ENCODE data around the gene ZNF679.
"Not testable (repeated sequence)": the region's sequence is repeated elsewhere in the genome, so short reads cannot be mapped to it uniquely, and the experiment has no call there.

DNA sequence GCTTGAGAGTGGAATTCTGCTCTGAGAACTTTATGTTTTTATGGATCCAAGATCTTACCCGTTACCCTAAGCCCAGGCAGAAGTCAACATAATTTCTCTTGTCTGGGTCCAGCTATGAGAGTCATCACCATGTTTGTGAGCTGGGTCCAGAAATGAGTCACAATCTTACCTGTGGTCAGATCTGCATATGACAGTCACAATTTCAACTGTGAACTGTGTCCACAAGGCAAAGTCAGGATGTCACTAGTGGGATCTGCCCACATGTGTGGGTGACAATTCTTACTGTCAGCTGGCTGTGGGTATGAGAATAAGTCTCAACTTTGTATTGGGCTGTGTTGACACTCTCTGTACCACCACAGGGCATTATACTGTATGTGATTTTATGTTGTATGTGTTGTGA is 69.1 kb downstream of the ZNF679 start:
- not testable (repeated sequence) for TF ChIP-seq YY1 (IDR thresholded peaks at IDR 0.05; ENCODE audit: insufficient read depth, insufficient read length); ZNF274 (IDR thresholded peaks at IDR 0.05; ENCODE audit: low read depth, low read length)

Measured in NT2/D1 (cell line).